Activated CD4-positive, alpha-beta T cell treated with anti-CD3 and anti-CD28 coated beads, Interleukin-2, amount 50 U/mL, for 16 hours (primary cell): ENCODE measurements around the gene SATB2.

Experiments used
- DNase-seq: peaks from one replicate; pipeline ENCODE4 v3.0.0-alpha.2; 2020

The SATB2 gene

DNA sequence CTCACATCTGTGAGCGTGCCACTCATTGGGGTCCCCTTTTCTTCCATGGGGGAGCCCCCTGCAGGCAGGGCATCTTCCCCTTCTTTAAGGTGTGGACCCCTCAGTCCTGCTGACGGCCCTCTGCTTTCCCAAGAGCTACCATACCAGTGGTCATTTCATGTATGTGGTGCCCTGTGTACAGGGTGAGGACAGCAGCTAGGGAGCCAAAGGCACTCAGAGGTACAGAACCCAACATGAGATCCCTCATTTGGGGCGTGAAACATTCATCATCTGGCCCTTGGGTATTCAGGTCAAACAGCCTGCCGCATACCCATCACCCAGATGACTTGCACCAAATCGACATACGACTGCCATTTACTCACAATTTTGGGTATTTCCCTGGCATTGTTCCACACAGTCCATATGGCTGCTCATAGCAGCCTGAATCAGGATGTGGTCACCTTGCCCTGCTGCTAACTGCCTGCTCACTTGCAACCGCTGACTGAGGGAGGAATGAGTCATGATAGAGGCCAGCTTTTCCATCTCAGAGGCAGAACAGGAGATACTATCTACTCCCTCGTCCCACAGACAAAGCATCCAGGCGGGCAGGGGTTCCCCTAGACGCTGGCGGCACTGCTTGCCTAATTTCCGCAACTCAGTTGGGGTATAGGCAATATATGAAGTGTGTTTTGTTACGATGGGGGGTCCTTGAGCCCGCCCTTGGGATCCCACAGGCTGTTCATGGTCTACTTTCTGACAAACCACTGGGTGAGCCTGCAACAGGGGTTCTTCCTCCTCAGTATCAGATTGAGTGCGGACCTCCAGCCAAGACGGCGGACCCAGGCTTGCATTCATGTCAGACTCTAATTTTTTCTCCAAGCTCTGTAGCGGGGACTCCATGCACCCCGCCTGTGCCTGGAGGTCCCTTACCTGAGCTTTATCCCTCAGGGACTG, 228.6 kb downstream of the SATB2 start:
- peak; percentile 84 for DNase-seq

DNA sequence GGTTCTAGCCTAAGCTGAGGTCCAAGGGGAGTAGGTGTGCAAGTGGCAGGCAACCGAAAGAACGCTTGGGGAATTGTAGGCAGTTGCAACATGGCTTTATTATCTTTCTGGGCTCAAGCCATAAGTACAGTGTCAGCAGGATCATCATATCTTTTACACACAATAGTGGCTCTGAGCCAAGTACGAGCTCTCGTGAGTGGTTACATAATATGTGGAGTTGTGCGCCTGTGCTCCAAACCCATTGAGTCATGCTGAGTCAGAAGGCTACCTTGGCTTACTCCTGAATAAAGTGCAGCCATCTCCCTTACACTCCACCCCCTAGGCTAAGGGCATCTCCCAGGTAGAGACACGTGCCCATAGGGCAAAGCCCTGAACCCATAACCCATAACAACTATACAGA, 233.9 kb downstream of the SATB2 start:
- DNase-seq, result no peak

DNA sequence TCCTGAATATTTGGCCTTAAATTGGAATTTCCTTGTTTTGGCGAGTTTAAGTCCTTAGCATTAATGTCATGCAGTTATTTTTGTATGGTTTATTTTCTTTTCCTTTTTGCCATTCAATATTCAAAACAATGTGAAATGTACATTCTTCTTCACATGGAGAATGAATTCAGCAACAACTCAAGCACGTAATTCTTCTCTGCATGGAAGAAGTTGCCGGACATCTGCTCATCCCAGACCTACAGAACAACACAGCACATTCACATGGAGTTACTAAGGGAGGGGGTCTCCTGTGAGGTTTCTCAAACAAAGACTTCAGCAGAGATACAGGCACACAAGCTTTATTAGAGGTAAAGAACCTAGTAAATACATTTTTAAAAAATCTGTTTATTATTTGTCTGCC, 236.8 kb downstream of the SATB2 start:
- DNase-seq, result no peak

DNA sequence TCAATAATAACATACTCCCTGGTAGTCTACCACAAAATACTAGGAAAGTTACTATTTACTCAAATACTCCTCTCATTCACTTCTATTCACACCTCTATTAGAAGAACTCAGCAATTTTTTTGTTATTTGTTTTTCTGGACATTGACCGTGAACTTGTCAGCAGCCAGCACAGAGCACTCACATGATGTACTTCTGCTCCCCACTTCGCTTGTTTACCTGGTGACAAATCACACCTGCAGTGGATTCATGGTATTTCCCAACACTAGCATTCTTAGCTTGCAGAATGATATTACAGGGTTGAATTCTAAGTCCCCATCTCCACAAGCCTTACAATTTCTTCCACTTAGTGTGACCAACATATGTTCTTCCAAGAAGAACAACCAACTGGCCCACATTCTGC, 238.2 kb downstream of the SATB2 start:
- DNase-seq, result no peak
